Natural killer cell (primary cell): ENCODE data around the gene PTPN4. TPM values are rescaled to one million over a fixed set of nuclear protein-coding genes. Genes with fewer than 3 reads are reported as not detected.

ENCODE experiments used
- ATAC-seq, 3 donors: fragments of 150-1000 bp in 2 of 3; fragments of 200-7000 bp in 1 of 3; cut with Tn5 transposase; 1 replicate in 1 of 3; 2 replicates in 2 of 3; pipeline ENCODE4 v1.10.0; 2021; ENCODE audit warnings: mild to moderate bottlenecking in 2 of 3, moderate library complexity in 2 of 3
- DNase-seq, 2 donors: peaks; one replicate each; pipeline versions ENCODE4 v3.0.0 to v3.0.0-alpha.2; 2013 to 2021; ENCODE audit warnings: mixed read lengths in 1 of 2
- H3K27ac ChIP-seq: one replicate; pipeline ENCODE4 v1.5.1; 2013; ENCODE audit warnings: mild to moderate bottlenecking, low read length
- H3K27me3 ChIP-seq: one replicate; pipeline ENCODE4 v1.6.1; 2013; ENCODE audit warnings: low read length; ENCODE audit not compliant: control insufficient read depth, insufficient read depth
- H3K36me3 ChIP-seq: one replicate; pipeline ENCODE4 v1.6.1; 2013; ENCODE audit warnings: low read length; ENCODE audit not compliant: control insufficient read depth, insufficient read depth
- H3K4me1 ChIP-seq: one replicate; pipeline ENCODE4 v1.6.1; 2013; ENCODE audit warnings: low read length; ENCODE audit not compliant: control insufficient read depth, insufficient read depth
- H3K4me3 ChIP-seq: one replicate; pipeline ENCODE4 v1.5.1; 2013; ENCODE audit warnings: low read length
- H3K9me3 ChIP-seq: one replicate; pipeline ENCODE4 v1.6.1; 2013; ENCODE audit warnings: low read length; ENCODE audit not compliant: control insufficient read depth, insufficient read depth
- H3K27ac Mint-ChIP-seq, 2 donors: one replicate each; pipeline ENCODE4 v1.8.0; 2022; ENCODE audit warnings: mild to moderate bottlenecking in 2 of 2, mixed read lengths in 2 of 2, moderate library complexity in 1 of 2
- H3K27me3 Mint-ChIP-seq, 2 donors: one replicate each; pipeline ENCODE4 v1.8.0; 2022; ENCODE audit warnings: low read depth in 2 of 2, mixed read lengths in 2 of 2
- H3K36me3 Mint-ChIP-seq: one replicate; pipeline ENCODE4 v1.8.0; 2022; ENCODE audit warnings: mixed read lengths
- H3K4me1 Mint-ChIP-seq, 2 donors: one replicate each; pipeline ENCODE4 v1.8.0; 2022; ENCODE audit warnings: mixed read lengths in 2 of 2
- H3K4me3 Mint-ChIP-seq: one replicate; pipeline ENCODE4 v1.8.0; 2022; ENCODE audit warnings: mild to moderate bottlenecking, moderate library complexity, mixed read lengths
- H3K9me3 Mint-ChIP-seq, 2 donors: one replicate each; pipeline ENCODE4 v1.8.0; 2022; ENCODE audit warnings: mixed read lengths in 2 of 2
- CTCF ChIP-seq: fragments of 200-600 bp; IDR thresholded peaks from one replicate; pipeline ENCODE4 v1.8.0; 2022; ENCODE audit warnings: antibody characterized with exemption
- WGBS: methylation state at CpG from one replicate; pipeline ENCODE4 v1.1.7; 2013; ENCODE audit warnings: missing lambda C conversion rate; ENCODE audit not compliant: insufficient coverage; 5-methylcytosine and 5-hydroxymethylcytosine counted together
- intact Hi-C: fragments of 100-400 bp; cut with micrococcal nuclease; formaldehyde crosslinking; loops from one replicate; pipeline ENCODE4 v1.14.2; 2022
- total RNA-seq, 4 donors: library from RNA; stranded (reverse); fragments of 120-200 nt in 1 of 4; gene quantifications; one replicate each; pipeline versions ENCODE4 v1.2.3 to v1.2.4, GENCODE V29; 2013 to 2022

Gene PTPN4
- total RNA-seq, 3 donors from 2014 or later (not counting 1 experiment from before 2014, with no cell fraction given), result 265 to 347 (median 283) TPM

DNA sequence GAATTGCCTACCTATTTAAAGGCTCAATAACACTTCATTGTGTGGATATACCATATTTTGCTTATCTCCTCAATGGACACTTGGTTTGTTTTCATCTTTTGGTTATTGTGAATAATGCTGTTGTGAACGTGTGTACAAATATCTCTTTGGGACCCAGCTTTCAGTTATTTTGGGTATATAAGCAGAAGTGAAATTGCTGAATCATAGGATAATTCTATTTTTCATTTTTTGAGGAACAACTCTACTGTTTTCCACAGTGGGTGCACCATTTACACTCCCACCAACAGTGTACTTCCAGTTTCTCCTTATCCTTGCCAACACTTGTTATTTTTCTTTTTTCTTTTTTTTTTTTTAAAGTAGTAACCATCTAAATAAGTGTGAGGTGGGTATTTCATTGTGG, 29.0 kb downstream of the PTPN4 start:
- Mint-ChIP-seq H3K4me1 (peaks cover 23 to 41% of the 10 kb centered on the region in 2 donors), H3K36me3 (peaks cover 43% of the 10 kb centered on the region), H3K27ac (no peak overlapping the region), H3K4me3 (no peak overlapping the region), H3K9me3 (peaks cover 6 to 17% of the 10 kb centered on the region in 2 donors), H3K27me3 (no peaks in the 10 kb centered on the region)
- peaks cover 8% of the 10 kb centered on the region for H3K9me3 ChIP-seq
- no peaks in the 10 kb centered on the region for H3K4me1 ChIP-seq
- DNase-seq (no peak), ATAC-seq (no peak)
- WGBS, result 100% methylated on average over 1 of the region's 1 CpG
- H3K36me3 ChIP-seq, result peaks cover 5% of the 10 kb centered on the region
- TF ChIP-seq CTCF, result no peak
- no peak overlapping the region for H3K27ac ChIP-seq
- H3K4me3 ChIP-seq, result no peak overlapping the region
- H3K27me3 ChIP-seq, result no peaks in the 10 kb centered on the region
- intact Hi-C loops, result no loop called here

GRCh38 chr2:119790466-119790865, 30.7 kb downstream of the PTPN4 start:
- Mint-ChIP-seq H3K9me3 (peaks cover 6 to 17% of the 10 kb centered on the region in 2 donors), H3K4me1 (peaks cover 18 to 35% of the 10 kb centered on the region in 2 donors), H3K36me3 (peaks cover 43% of the 10 kb centered on the region), H3K27ac (no peak overlapping the region), H3K27me3 (no peaks in the 10 kb centered on the region), H3K4me3 (no peak overlapping the region)
- no peak for DNase-seq
- H3K27ac ChIP-seq, result no peak overlapping the region
- no peak for ATAC-seq
- H3K9me3 ChIP-seq, result peaks cover 8% of the 10 kb centered on the region
- no peaks in the 10 kb centered on the region for H3K27me3 ChIP-seq
- H3K36me3 ChIP-seq, result peaks cover 5% of the 10 kb centered on the region
- no peak for TF ChIP-seq CTCF
- intact Hi-C loops, result no loop called here
- no peak overlapping the region for H3K4me3 ChIP-seq
- no peaks in the 10 kb centered on the region for H3K4me1 ChIP-seq

- no peak for DNase-seq
- H3K4me3 Mint-ChIP-seq, result no peak overlapping the region
- 92% methylated on average over 8 of the region's 8 CpGs for WGBS
- H3K4me3 ChIP-seq, result no peak overlapping the region
- H3K27ac ChIP-seq, result no peak overlapping the region
- peaks cover 5% of the 10 kb centered on the region for H3K36me3 ChIP-seq
- peaks cover 43% of the 10 kb centered on the region for H3K36me3 Mint-ChIP-seq
- H3K4me1 Mint-ChIP-seq, result peaks cover 15 to 34% of the 10 kb centered on the region in 2 donors
- intact Hi-C loops, result no loop called here
- peaks cover 6 to 17% of the 10 kb centered on the region in 2 donors for H3K9me3 Mint-ChIP-seq
- H3K9me3 ChIP-seq, result peaks cover 8% of the 10 kb centered on the region
- no peaks in the 10 kb centered on the region for H3K27me3 ChIP-seq
- no peak for ATAC-seq
- TF ChIP-seq CTCF, result no peak
- peaks cover 5% of the 10 kb centered on the region for H3K4me1 ChIP-seq
- no peaks in the 10 kb centered on the region for H3K27me3 Mint-ChIP-seq
- H3K27ac Mint-ChIP-seq, result no peak overlapping the region
Observed at GRCh38 chr2:119792907-119793312, 33.2 kb downstream of the PTPN4 start.

DNA sequence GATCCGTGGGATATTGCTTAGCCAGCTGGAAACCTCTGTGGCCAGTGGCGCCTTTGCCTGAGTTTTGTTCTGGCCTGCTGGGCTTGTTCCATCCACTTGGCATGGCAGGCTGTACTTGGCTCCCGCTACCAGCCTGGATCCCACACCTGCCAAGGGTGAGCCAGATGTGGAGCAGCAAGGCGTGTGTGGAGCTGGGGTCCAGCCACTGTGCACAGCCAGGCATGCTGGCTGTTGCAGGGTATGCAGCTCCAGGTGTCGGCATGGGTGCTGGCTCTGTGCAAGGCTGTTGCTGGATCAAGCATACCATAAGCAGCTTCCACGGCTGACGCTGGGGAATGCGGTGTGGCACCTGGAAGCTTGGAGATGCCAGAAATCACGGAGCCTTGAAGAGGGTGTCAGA, 34.5 kb downstream of the PTPN4 start:
- peaks cover 5% of the 10 kb centered on the region for H3K36me3 ChIP-seq
- no peak for DNase-seq
- H3K27ac Mint-ChIP-seq, result no peak overlapping the region
- H3K36me3 Mint-ChIP-seq, result peaks cover 40% of the 10 kb centered on the region
- H3K4me1 ChIP-seq, result peaks cover 5% of the 10 kb centered on the region
- no peak overlapping the region for H3K4me3 ChIP-seq
- WGBS, result 98% methylated on average over 9 of the region's 9 CpGs
- H3K9me3 ChIP-seq, result peaks cover 8% of the 10 kb centered on the region
- H3K27me3 ChIP-seq, result no peaks in the 10 kb centered on the region
- TF ChIP-seq CTCF, result no peak
- no peak overlapping the region for H3K27ac ChIP-seq
- peaks cover 6 to 17% of the 10 kb centered on the region in 2 donors for H3K9me3 Mint-ChIP-seq
- H3K4me3 Mint-ChIP-seq, result no peak overlapping the region
- intact Hi-C loops, result no loop called here
- ATAC-seq, result no peak
- no peaks in the 10 kb centered on the region for H3K27me3 Mint-ChIP-seq
- peaks cover 21 to 37% of the 10 kb centered on the region in 2 donors for H3K4me1 Mint-ChIP-seq
